Hindlimb muscle (tissue), 1 donor: ENCODE results near the gene CLPTM1L. TPM values are rescaled to one million over a fixed set of nuclear protein-coding genes. Genes with fewer than 3 reads are reported as not detected.
"Not testable (repeated sequence)": the region's sequence is repeated elsewhere in the genome, so short reads cannot be mapped to it uniquely, and the experiment has no call there.

ENCODE experiments used
- DNase-seq: peaks from one replicate; pipeline ENCODE4 v3.0.0-alpha.2; 2013
- polyA plus RNA-seq: library from polyadenylated mRNA; unstranded; fragments of 120-200 nt; gene quantifications from one replicate; pipeline ENCODE4 v1.2.1, GENCODE V29; 2013; ENCODE audit not compliant: insufficient read length

The CLPTM1L gene
- polyA plus RNA-seq, 1 donor: 51.6 TPM

GRCh38 chr5:1380910-1381309 lies 36.0 kb upstream of the CLPTM1L start:
- no peak for DNase-seq

GRCh38 chr5:1380011-1380817 lies 35.3 kb upstream of the CLPTM1L start:
- peak; percentile 32 for DNase-seq

GRCh38 chr5:1378866-1379659 lies 34.2 kb upstream of the CLPTM1L start:
- DNase-seq: no peak

GRCh38 chr5:1378096-1378495 lies 33.2 kb upstream of the CLPTM1L start:
- no peak for DNase-seq

- DNase-seq: peak; percentile 17
Measured at GRCh38 chr5:1376981-1377380, 32.1 kb upstream of the CLPTM1L start.

GRCh38 chr5:1375871-1376810 lies 31.2 kb upstream of the CLPTM1L start:
- no peak for DNase-seq

- no peak for DNase-seq
Measured at GRCh38 chr5:1374679-1375055, 29.8 kb upstream of the CLPTM1L start.

- no peak for DNase-seq
Measured at GRCh38 chr5:1374030-1374678, 29.3 kb upstream of the CLPTM1L start.

GRCh38 chr5:1371972-1372342 lies 27.1 kb upstream of the CLPTM1L start:
- not testable (repeated sequence) for DNase-seq

GRCh38 chr5:1371218-1371971 lies 26.5 kb upstream of the CLPTM1L start:
- no peak for DNase-seq

- DNase-seq: no peak
Measured at GRCh38 chr5:1370006-1370405, 25.1 kb upstream of the CLPTM1L start.

- no peak for DNase-seq
Measured at GRCh38 chr5:1368756-1369155, 23.9 kb upstream of the CLPTM1L start.

- no peak for DNase-seq
Measured at GRCh38 chr5:1368236-1368635, 23.3 kb upstream of the CLPTM1L start.

- no peak for DNase-seq
Measured at GRCh38 chr5:1367149-1367548, 22.2 kb upstream of the CLPTM1L start.

GRCh38 chr5:1366514-1366913 lies 21.6 kb upstream of the CLPTM1L start:
- DNase-seq: no peak

GRCh38 chr5:1364211-1364610 lies 19.3 kb upstream of the CLPTM1L start:
- DNase-seq: no peak

- no peak for DNase-seq
Measured at GRCh38 chr5:1363581-1363980, 18.7 kb upstream of the CLPTM1L start.

- DNase-seq: no peak
Measured at GRCh38 chr5:1363160-1363559, 18.3 kb upstream of the CLPTM1L start.

GRCh38 chr5:1362242-1363015 lies 17.5 kb upstream of the CLPTM1L start:
- DNase-seq: no peak

GRCh38 chr5:1360861-1361260 lies 16.0 kb upstream of the CLPTM1L start:
- no peak for DNase-seq

- not testable (repeated sequence) for DNase-seq
Measured at GRCh38 chr5:1360367-1360766, 15.5 kb upstream of the CLPTM1L start.
